Choroid plexus epithelial cell (primary cell): Measurements from ENCODE around the gene SLC6A8.

ENCODE experiments used
- DNase-seq: peaks from one replicate; pipeline ENCODE4 v3.0.0-alpha.2; 2010; ENCODE audit warnings: low read depth
- H3K4me3 ChIP-seq: 2 replicates; pipeline ENCODE4 v1.5.1; 2011; ENCODE audit warnings: low read depth, mild to moderate bottlenecking, control low read depth, low read length, moderate library complexity
- CTCF ChIP-seq: conservative IDR thresholded peaks from 2 replicates; pipeline ENCODE4 v1.5.1; 2011; ENCODE audit warnings: low read depth, mild to moderate bottlenecking, control low read depth, inconsistent platforms, low read length, moderate library complexity

The SLC6A8 gene

GRCh38 chrX:153685751-153686696 lies 1.7 kb upstream of the SLC6A8 start:
- TF ChIP-seq CTCF = no peak
- no peak for DNase-seq
- no peak overlapping the region for H3K4me3 ChIP-seq

DNA sequence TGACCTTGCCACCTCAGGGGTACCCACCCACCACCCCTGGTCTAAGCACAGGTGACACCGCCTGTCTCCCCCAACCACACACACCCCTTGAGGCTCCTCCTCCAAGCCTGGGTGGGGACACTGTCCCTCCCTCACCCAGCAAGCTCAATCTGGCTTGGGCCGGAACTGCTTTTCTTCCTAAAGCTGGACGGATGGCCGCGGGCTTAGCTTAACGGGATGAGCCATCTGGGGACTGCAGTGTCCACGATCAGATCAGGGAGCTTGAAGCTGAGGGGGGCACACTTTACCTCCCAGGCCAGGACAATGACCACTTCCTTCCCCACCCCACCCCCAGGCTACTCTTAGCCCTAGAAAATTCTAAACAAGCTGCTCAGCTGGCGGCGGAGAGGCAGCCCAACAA lies 1.0 kb upstream of the SLC6A8 start:
- TF ChIP-seq CTCF = no peak
- DNase-seq = no peak
- no peak overlapping the region for H3K4me3 ChIP-seq

- TF ChIP-seq CTCF = no peak
- peak overlapping the region; percentile 39 for H3K4me3 ChIP-seq
- DNase-seq = no peak
These were observed 345 bp downstream of the SLC6A8 start for GRCh38 chrX:153688071-153688470.

- TF ChIP-seq CTCF = no peak
- DNase-seq = no peak
- peak overlapping the region; percentile 45 for H3K4me3 ChIP-seq
These were observed 780 bp downstream of the SLC6A8 start for GRCh38 chrX:153688506-153688905.

GRCh38 chrX:153688911-153689590 lies 1.3 kb downstream of the SLC6A8 start:
- DNase-seq = no peak
- peak overlapping the region; percentile 45 for H3K4me3 ChIP-seq
- TF ChIP-seq CTCF = no peak

DNA sequence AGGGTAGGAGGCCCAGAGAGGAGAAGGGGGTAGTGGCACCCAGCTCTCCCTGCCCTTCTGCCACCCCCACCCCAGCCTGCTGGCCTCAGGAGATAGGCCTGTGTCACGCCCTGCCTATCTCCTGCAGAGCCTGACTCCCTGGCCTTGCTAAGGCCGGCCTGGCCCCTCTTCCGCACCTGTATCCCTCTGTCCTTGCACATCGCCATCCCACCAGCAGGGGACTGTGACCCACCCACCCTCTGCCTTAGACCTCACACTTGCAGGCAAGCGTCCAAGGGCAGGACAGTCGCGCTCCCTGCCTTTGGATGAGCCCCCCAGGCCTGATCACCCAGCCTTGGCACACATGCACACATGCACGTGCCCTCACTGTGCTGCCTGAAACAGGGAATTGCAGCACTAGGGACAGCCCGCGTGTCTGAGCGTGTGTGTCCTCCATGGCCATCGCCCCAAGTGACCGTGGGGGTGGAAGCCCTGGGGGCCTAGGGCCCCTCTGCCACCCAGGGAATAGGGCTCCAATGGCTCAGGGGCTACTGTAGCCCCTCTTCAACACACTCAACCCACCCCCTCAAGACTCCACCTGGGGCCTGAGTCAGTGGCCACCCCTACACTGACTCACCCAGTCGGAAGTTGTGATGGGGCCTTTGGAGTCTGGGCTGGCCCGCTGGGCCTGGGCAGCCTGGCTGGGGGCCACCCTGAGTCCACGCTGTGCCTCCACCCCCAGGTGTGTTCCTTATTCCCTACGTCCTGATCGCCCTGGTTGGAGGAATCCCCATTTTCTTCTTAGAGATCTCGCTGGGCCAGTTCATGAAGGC lies 2.1 kb downstream of the SLC6A8 start:
- DNase-seq = no peak
- peak; percentile 3 for TF ChIP-seq CTCF
- no peak overlapping the region for H3K4me3 ChIP-seq
